Endodermal cell (in vitro differentiated cells): Measurements from ENCODE around the gene MLLT3. TPM values are rescaled to one million over a fixed set of nuclear protein-coding genes. Genes with fewer than 3 reads are reported as not detected.

ENCODE experiments used
- DNase-seq: peaks from one replicate; pipeline ENCODE4 v3.0.0-alpha.2; 2017
- H3K27ac ChIP-seq: 2 replicates; pipeline ENCODE4 v1.5.1; 2013; ENCODE audit warnings: mild to moderate bottlenecking, low read depth, low read length, moderate library complexity
- H3K27me3 ChIP-seq: 2 replicates; pipeline ENCODE4 v1.6.1; 2013; ENCODE audit warnings: mild to moderate bottlenecking, low read length, moderate library complexity; ENCODE audit not compliant: insufficient read depth, control insufficient read depth, poor library complexity, severe bottlenecking
- H3K36me3 ChIP-seq: 2 replicates; pipeline ENCODE4 v1.7.0; 2013; ENCODE audit warnings: mild to moderate bottlenecking, low read length, moderate library complexity; ENCODE audit not compliant: control insufficient read depth, insufficient read depth
- H3K4me1 ChIP-seq: one replicate; pipeline ENCODE4 v1.7.0; 2013; ENCODE audit warnings: low read length; ENCODE audit not compliant: control insufficient read depth, insufficient read depth
- H3K4me3 ChIP-seq: 2 replicates; pipeline ENCODE4 v1.5.1; 2013; ENCODE audit warnings: mild to moderate bottlenecking, low read length, moderate library complexity
- H3K9ac ChIP-seq: 2 replicates; pipeline ENCODE4 v1.6.1; 2013; ENCODE audit warnings: mild to moderate bottlenecking, low read length, moderate library complexity; ENCODE audit not compliant: poor library complexity, severe bottlenecking; ENCODE audit errors: extremely low read depth
- H3K9me3 ChIP-seq: 2 replicates; pipeline ENCODE4 v1.6.1; 2013; ENCODE audit warnings: mild to moderate bottlenecking, low read length, moderate library complexity; ENCODE audit not compliant: control insufficient read depth
- H3K27ac Mint-ChIP-seq: 2 replicates; pipeline ENCODE4 v1.8.0; 2020; ENCODE audit warnings: mixed read lengths
- H3K27me3 Mint-ChIP-seq: 2 replicates; pipeline ENCODE4 v1.8.0; 2021; ENCODE audit warnings: mild to moderate bottlenecking, mixed read lengths; ENCODE audit not compliant: insufficient read depth
- H3K36me3 Mint-ChIP-seq: 2 replicates; pipeline ENCODE4 v1.8.0; 2020; ENCODE audit warnings: low read depth, mixed read lengths
- H3K4me1 Mint-ChIP-seq: 2 replicates; pipeline ENCODE4 v1.8.0; 2020; ENCODE audit warnings: mixed read lengths
- H3K4me3 Mint-ChIP-seq: 2 replicates; pipeline ENCODE4 v1.8.0; 2020; ENCODE audit warnings: mild to moderate bottlenecking, moderate library complexity, mixed read lengths
- H3K9me3 Mint-ChIP-seq: 2 replicates; pipeline ENCODE4 v1.8.0; 2020; ENCODE audit warnings: mild to moderate bottlenecking, mixed read lengths
- WGBS, 2 experiments: methylation state at CpG; one replicate each; pipeline versions ENCODE4 v1.1.5 to v1.1.7; 2013; ENCODE audit warnings: missing lambda C conversion rate in 2 of 2, mixed read lengths in 1 of 2; ENCODE audit not compliant: insufficient coverage in 1 of 2, insufficient read length in 1 of 2; 5-methylcytosine and 5-hydroxymethylcytosine counted together
- total RNA-seq, 2 donors: library from RNA; stranded (reverse); fragmentation: NEBNext Ultra II Directional in 1 of 2; extraction: Animal tissue kit (Norgen Biotek cat#: 25700) in 1 of 2; gene quantifications; 2 replicates in 1 of 2; 3 replicates in 1 of 2; pipeline ENCODE4 v1.2.1, GENCODE V29; 2021
- TF ChIP-seq, protein P1 (sequence below): fragments of 200-600 bp; sonication (generic); conservative IDR thresholded peaks from 2 replicates; pipeline ENCODE4 v1.5.0; 2021; ENCODE audit warnings: antibody characterized with exemption, mild to moderate bottlenecking

MLLT3 gene
- total RNA-seq, 2 donors from 2014 or later = 5.5 to 12.2 TPM

DNA sequence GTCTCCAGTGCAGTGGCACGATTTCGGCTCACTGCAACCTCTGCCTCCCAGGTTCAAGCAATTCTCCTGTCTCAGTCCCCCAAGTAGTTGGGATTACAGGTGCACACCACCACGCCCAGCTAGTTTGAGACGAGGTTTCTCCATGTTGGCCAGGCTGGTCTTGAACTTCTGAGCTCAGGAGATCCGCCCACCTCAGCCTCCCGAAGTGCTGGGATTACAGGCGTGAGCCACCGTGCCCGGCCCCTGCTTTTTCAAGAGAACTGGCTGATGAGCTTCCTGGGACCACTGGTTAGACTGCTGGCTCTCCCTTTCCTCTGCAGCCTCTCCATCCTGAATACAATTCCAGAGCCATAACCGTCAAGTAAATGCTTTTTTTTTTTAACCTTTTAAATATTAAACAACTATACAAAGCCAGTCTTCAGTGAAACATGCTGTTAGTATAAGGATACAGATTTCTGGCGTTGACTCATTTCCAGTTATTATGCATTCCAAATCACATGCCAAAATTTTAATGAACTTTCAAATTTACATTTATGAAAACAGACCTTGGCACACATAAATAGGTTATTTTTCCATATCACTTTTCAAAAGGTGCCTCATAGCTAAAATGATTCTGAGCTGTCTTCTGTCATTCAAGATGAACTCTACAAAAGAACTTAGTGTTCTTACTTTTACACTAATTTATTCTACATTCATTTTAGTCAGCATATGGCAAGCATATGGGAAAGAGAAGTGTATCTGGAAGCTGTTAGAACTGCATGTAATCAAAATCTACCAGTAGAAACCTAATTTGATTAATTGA is 116.0 kb downstream of the MLLT3 start:
- WGBS, 2 experiments = 85 to 92% methylated on average over 10 to 11 of the region's 11 CpGs
- no peak for DNase-seq
- H3K27ac ChIP-seq = no peak overlapping the region

DNA sequence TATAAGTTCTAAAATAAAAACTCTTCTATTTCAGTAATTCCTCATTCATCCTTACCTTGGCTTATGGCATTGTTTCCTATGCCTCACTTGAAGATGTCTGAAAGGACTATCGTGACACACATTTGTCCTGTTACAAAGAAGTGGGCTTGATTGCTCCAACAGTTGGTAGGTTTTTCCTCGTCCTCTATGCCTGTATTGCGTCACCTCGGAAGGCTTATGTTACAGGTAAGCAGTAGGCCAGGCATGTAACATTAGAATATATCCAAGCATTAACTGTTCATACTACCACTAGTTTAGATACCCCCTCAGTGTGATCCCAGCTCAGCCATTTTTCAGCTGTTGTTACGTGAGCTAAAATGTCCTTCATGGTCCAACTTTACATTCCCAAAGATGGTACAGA is 116.7 kb downstream of the MLLT3 start:
- no peaks in the 10 kb centered on the region for H3K36me3 Mint-ChIP-seq
- no peak overlapping the region for H3K4me3 Mint-ChIP-seq
- Histone ChIP-seq H3K9ac (no peak overlapping the region), H3K36me3 (no peaks in the 10 kb centered on the region), H3K4me3 (no peak overlapping the region), H3K9me3 (no peaks in the 10 kb centered on the region), H3K27ac (no peak overlapping the region), H3K27me3 (no peaks in the 10 kb centered on the region), H3K4me1 (no peaks in the 10 kb centered on the region)
- H3K9me3 Mint-ChIP-seq = peaks cover 1% of the 10 kb centered on the region
- no peak for DNase-seq
- WGBS, 2 experiments = 98 to 100% methylated on average over 2 to 5 of the region's 5 CpGs
- TF ChIP-seq, protein P1, sequence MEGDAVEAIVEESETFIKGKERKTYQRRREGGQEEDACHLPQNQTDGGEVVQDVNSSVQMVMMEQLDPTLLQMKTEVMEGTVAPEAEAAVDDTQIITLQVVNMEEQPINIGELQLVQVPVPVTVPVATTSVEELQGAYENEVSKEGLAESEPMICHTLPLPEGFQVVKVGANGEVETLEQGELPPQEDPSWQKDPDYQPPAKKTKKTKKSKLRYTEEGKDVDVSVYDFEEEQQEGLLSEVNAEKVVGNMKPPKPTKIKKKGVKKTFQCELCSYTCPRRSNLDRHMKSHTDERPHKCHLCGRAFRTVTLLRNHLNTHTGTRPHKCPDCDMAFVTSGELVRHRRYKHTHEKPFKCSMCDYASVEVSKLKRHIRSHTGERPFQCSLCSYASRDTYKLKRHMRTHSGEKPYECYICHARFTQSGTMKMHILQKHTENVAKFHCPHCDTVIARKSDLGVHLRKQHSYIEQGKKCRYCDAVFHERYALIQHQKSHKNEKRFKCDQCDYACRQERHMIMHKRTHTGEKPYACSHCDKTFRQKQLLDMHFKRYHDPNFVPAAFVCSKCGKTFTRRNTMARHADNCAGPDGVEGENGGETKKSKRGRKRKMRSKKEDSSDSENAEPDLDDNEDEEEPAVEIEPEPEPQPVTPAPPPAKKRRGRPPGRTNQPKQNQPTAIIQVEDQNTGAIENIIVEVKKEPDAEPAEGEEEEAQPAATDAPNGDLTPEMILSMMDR = no peak
- peaks cover 5% of the 10 kb centered on the region for H3K4me1 Mint-ChIP-seq
- no peak overlapping the region for H3K27ac Mint-ChIP-seq
- H3K27me3 Mint-ChIP-seq = no peaks in the 10 kb centered on the region

More for the DNA sequence above, 116.0 kb downstream of the MLLT3 start:
- Histone ChIP-seq H3K9ac (no peak overlapping the region), H3K36me3 (no peaks in the 10 kb centered on the region), H3K27me3 (no peaks in the 10 kb centered on the region), H3K4me1 (no peaks in the 10 kb centered on the region), H3K4me3 (no peak overlapping the region), H3K9me3 (no peaks in the 10 kb centered on the region)
- Mint-ChIP-seq H3K36me3 (no peaks in the 10 kb centered on the region), H3K9me3 (no peaks in the 10 kb centered on the region), H3K27me3 (no peaks in the 10 kb centered on the region), H3K4me1 (peaks cover 5% of the 10 kb centered on the region), H3K27ac (no peak overlapping the region), H3K4me3 (no peak overlapping the region)
- TF ChIP-seq, protein P1 = no peak

DNA sequence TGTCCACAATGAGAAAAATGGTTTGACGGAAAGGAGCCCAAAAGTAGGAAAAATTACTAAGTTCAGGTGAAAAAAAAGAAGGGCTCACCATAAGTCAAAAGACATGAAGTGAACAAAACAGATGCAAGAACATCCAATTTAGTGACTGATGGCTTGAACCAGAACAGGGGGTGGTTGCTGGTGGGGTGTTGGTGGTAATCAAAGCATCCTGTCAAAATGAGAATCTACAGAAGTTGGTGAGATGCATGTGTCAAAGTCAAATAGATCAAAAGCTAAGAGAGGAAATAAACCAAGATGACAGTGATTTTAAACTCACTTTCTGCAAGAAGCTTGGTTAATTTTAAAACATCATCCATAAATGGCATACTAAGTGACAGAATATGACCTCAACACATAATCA is 117.4 kb downstream of the MLLT3 start:
- no peak overlapping the region for H3K9ac ChIP-seq
- WGBS, 2 experiments = 86 to 100% methylated on average over 1 of the region's 1 CpG
- no peaks in the 10 kb centered on the region for H3K9me3 ChIP-seq
- H3K4me1 ChIP-seq = no peaks in the 10 kb centered on the region
- no peak overlapping the region for H3K27ac ChIP-seq
- no peak for DNase-seq
- H3K36me3 Mint-ChIP-seq = no peaks in the 10 kb centered on the region
- no peak overlapping the region for H3K4me3 Mint-ChIP-seq
- H3K4me1 Mint-ChIP-seq = peaks cover 5% of the 10 kb centered on the region
- peaks cover 1% of the 10 kb centered on the region for H3K9me3 Mint-ChIP-seq
- TF ChIP-seq, protein P1 = no peak
- H3K27me3 Mint-ChIP-seq = no peaks in the 10 kb centered on the region
- no peak overlapping the region for H3K4me3 ChIP-seq
- no peaks in the 10 kb centered on the region for H3K27me3 ChIP-seq
- no peaks in the 10 kb centered on the region for H3K36me3 ChIP-seq
- H3K27ac Mint-ChIP-seq = no peak overlapping the region
